SK-N-SH (cell line): Measurements from ENCODE around the gene MAP4K3. TPM values are rescaled to one million over a fixed set of nuclear protein-coding genes. Genes with fewer than 3 reads are reported as not detected.

ENCODE experiments used
- CTCF ChIA-PET: fragments of 300-600, 350-600 bp; formaldehyde crosslinking; extraction: SDS; loops from one replicate; lab custom pipeline; 2021; lab: Yijun Ruan, JAX
- POLR2A ChIA-PET: fragments of 350-600 bp; sonication (Branson Sonifier 250); formaldehyde crosslinking; extraction: SDS; loops from one replicate; lab custom pipeline; 2020; ENCODE audit warnings: antibody characterized with exemption, inconsistent platforms; lab: Yijun Ruan, JAX
- DNase-seq: peaks from one replicate; pipeline ENCODE4 v3.0.0; 2012
- H2AFZ ChIP-seq: fragments of 200-600 bp; sonication (generic); 2 replicates; pipeline ENCODE4 v1.8.1; 2016; ENCODE audit warnings: antibody characterized with exemption, mild to moderate bottlenecking, low read depth
- H3F3A ChIP-seq: fragments of 200-600 bp; sonication (generic); replicated peaks from 2 replicates; pipeline ENCODE3; 2016; ENCODE audit warnings: antibody characterized with exemption, mild to moderate bottlenecking; ENCODE audit not compliant: insufficient read depth
- H3K27ac ChIP-seq, 2 experiments: fragments of 200-500 bp in 1 of 2; fragments of 200-600 bp in 1 of 2; sonication (Bioruptor generic) in 1 of 2; sonication (generic), shearing (Covaris generic) in 1 of 2; 2 replicates each; pipeline versions ENCODE4 v1.5.1 to v1.6.1; 2014 to 2016; ENCODE audit warnings: low read depth in 2 of 2, inconsistent platforms in 1 of 2, low read length in 1 of 2, mild to moderate bottlenecking in 1 of 2, mixed read lengths in 1 of 2
- H3K27me3 ChIP-seq: fragments of 200-600 bp; sonication (generic), shearing (Covaris generic); 2 replicates; pipeline ENCODE4 v1.6.1; 2016; ENCODE audit warnings: mixed run types; ENCODE audit not compliant: insufficient read depth
- H3K36me3 ChIP-seq, 2 experiments: fragments of 200-500 bp in 1 of 2; fragments of 200-600 bp in 1 of 2; sonication (Bioruptor generic) in 1 of 2; sonication (generic) in 1 of 2; replicated peaks in 1 of 2; 2 replicates each; pipeline versions ENCODE3 to v1.5.1; 2014 to 2016; ENCODE audit warnings: low read length in 1 of 2, mild to moderate bottlenecking in 1 of 2; ENCODE audit not compliant: insufficient read depth in 2 of 2, control insufficient read depth in 1 of 2
- H3K4me1 ChIP-seq, 2 experiments: fragments of 200-500 bp in 1 of 2; fragments of 200-600 bp in 1 of 2; sonication (Bioruptor generic) in 1 of 2; sonication (generic), shearing (Covaris generic) in 1 of 2; 2 replicates each; pipeline versions ENCODE4 v1.5.1 to v1.6.1; 2014 to 2016; ENCODE audit warnings: low read depth in 1 of 2, low read length in 1 of 2, mixed run types in 1 of 2; ENCODE audit not compliant: insufficient read depth in 2 of 2, control insufficient read depth in 1 of 2
- H3K4me2 ChIP-seq: fragments of 200-600 bp; sonication (generic), shearing (Covaris generic); 2 replicates; pipeline ENCODE4 v1.6.1; 2017; ENCODE audit warnings: mixed run types
- H3K4me3 ChIP-seq, 2 experiments: fragments of 200-500 bp in 1 of 2; fragments of 200-600 bp in 1 of 2; sonication (Bioruptor generic) in 1 of 2; sonication (generic), shearing (Covaris generic) in 1 of 2; 2 replicates each; pipeline versions ENCODE4 v1.5.1 to v1.8.1; 2014 to 2016; ENCODE audit warnings: low read depth in 2 of 2, inconsistent platforms in 1 of 2, low read length in 1 of 2, mild to moderate bottlenecking in 1 of 2, mixed read lengths in 1 of 2, moderate library complexity in 1 of 2
- H3K79me2 ChIP-seq: fragments of 200-600 bp; sonication (generic); 2 replicates; pipeline ENCODE4 v1.8.1; 2017; ENCODE audit warnings: mild to moderate bottlenecking; ENCODE audit not compliant: insufficient read depth
- H3K9ac ChIP-seq: fragments of 200-600 bp; sonication (generic); 2 replicates; pipeline ENCODE4 v1.6.1; 2017; ENCODE audit warnings: mixed run types
- H3K9me2 ChIP-seq: fragments of 200-600 bp; sonication (generic); 2 replicates; pipeline ENCODE4 v1.6.1; 2017; ENCODE audit warnings: mixed run types
- H3K9me3 ChIP-seq: fragments of 200-600 bp; sonication (generic); 2 replicates; pipeline ENCODE4 v1.6.1; 2017; ENCODE audit warnings: mixed run types, mild to moderate bottlenecking, moderate library complexity
- H4K20me1 ChIP-seq: fragments of 200-600 bp; sonication (generic); 2 replicates; pipeline ENCODE4 v1.6.1; 2017; ENCODE audit warnings: mild to moderate bottlenecking, mixed run types; ENCODE audit not compliant: insufficient read depth
- EP300 ChIP-seq, 2 experiments: IDR thresholded peaks; 2 replicates each; pipeline versions ENCODE4 v1.4.0 to v1.6.1; 2012; ENCODE audit warnings: borderline replicate concordance in 1 of 2, low read depth in 1 of 2, low read length in 1 of 2
- FOSL2 ChIP-seq: IDR thresholded peaks from 2 replicates; pipeline ENCODE4 v1.4.0; 2012; ENCODE audit warnings: low read depth, mild to moderate bottlenecking, moderate library complexity, borderline replicate concordance
- GABPA ChIP-seq: IDR thresholded peaks from 2 replicates; pipeline ENCODE4 v1.4.0; 2012; ENCODE audit warnings: low read depth, mild to moderate bottlenecking
- GATA2 ChIP-seq: sonication (generic); formaldehyde crosslinking; IDR thresholded peaks from 2 replicates; pipeline ENCODE4 v1.5.0; 2020; ENCODE audit warnings: mild to moderate bottlenecking, missing genetic modification reagents
- MXI1 ChIP-seq: IDR thresholded peaks from 2 replicates; pipeline ENCODE4 v1.6.1; 2012; ENCODE audit warnings: mild to moderate bottlenecking, low read depth, low read length, improper control_type of control experiment
- NFIC ChIP-seq: IDR thresholded peaks from 2 replicates; pipeline ENCODE4 v1.4.0; 2012; ENCODE audit warnings: borderline replicate concordance
- RAD21 ChIP-seq: IDR thresholded peaks from 2 replicates; pipeline ENCODE4 v1.6.1; 2012; ENCODE audit warnings: mild to moderate bottlenecking, low read length
- RCOR1 ChIP-seq: fragments of 150-350 bp; IDR thresholded peaks from 2 replicates; pipeline ENCODE4 v1.6.1; 2017; ENCODE audit warnings: antibody characterized with exemption, low read length
- RXRA ChIP-seq: IDR thresholded peaks from 2 replicates; pipeline ENCODE4 v1.4.0; 2012; ENCODE audit warnings: low read depth, mild to moderate bottlenecking, borderline replicate concordance
- SIN3A ChIP-seq: IDR thresholded peaks from 2 replicates; pipeline ENCODE4 v1.6.1; 2012; ENCODE audit warnings: low read depth, mild to moderate bottlenecking, low read length, moderate library complexity, borderline replicate concordance
- SMC3 ChIP-seq: IDR thresholded peaks from 2 replicates; pipeline ENCODE4 v1.6.1; 2012; ENCODE audit warnings: low read depth, low read length, improper control_type of control experiment
- TAF1 ChIP-seq: IDR thresholded peaks from 2 replicates; pipeline ENCODE4 v1.6.1; 2012; ENCODE audit warnings: low read depth, mild to moderate bottlenecking, low read length, moderate library complexity, borderline replicate concordance
- TCF12 ChIP-seq: IDR thresholded peaks from 2 replicates; pipeline ENCODE4 v1.4.0; 2012
- TEAD4 ChIP-seq: IDR thresholded peaks from 2 replicates; pipeline ENCODE4 v1.4.0; 2012; ENCODE audit warnings: mild to moderate bottlenecking, borderline replicate concordance; ENCODE audit not compliant: insufficient read depth
- WGBS: methylation state at CpG from one replicate; pipeline ENCODE4 v1.1.6; 2017; ENCODE audit warnings: low lambda C conversion rate; 5-methylcytosine and 5-hydroxymethylcytosine counted together
- polyA plus RNA-seq, 3 experiments: library from polyadenylated mRNA; depleted of rRNA; stranded (reverse); fragments of >200 nt; gene quantifications; 2 replicates each; pipeline ENCODE4 v1.2.3, GENCODE V29; 2012
- TF ChIP-seq, protein P1 (sequence below): IDR thresholded peaks from 2 replicates; pipeline ENCODE4 v1.4.0; 2012; ENCODE audit warnings: low read depth
- TF ChIP-seq, protein P2 (sequence below): IDR thresholded peaks from 2 replicates; pipeline ENCODE4; 2012
- TF ChIP-seq, protein P3 (sequence below): IDR thresholded peaks from 2 replicates; pipeline ENCODE4 v1.4.0; 2012; ENCODE audit warnings: low read depth, borderline replicate concordance
- TF ChIP-seq, protein P4 (sequence below): fragments of 200-600 bp; sonication (generic); IDR thresholded peaks from 2 replicates; pipeline ENCODE4 v1.6.1; 2017; ENCODE audit warnings: antibody characterized with exemption, mild to moderate bottlenecking, moderate library complexity

Gene MAP4K3
- polyA plus RNA-seq, 1 of the 3 experiments (the other 2 are of a cell fraction), result 8.8 TPM

DNA sequence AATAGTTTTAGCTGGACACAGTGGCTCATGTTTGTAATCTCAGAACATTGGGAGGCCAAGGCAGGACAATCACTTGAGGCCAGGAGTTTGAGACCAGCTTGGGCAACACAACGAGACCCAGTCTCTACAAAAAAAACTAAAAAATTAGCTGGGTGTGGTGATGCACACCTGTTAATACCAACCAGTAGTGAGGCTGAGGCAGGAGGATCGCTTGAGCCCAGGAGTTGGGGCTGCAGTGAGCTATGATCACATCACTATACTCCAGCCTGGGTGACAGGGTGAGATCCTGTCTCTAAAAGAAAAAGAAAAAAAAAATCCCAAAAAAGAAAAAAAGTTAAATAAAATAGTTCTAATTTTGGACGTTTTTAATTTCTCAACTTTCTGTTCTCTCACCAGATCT lies 68.7 kb downstream of the MAP4K3 start:
- WGBS, result 79% methylated on average over 3 of the region's 3 CpGs
- no peaks in the 10 kb centered on the region for H3K27me3 ChIP-seq
- no peak overlapping the region for H2AFZ ChIP-seq
- POLR2A ChIA-PET, result no interaction called here
- peaks cover 4 to 34% of the 10 kb centered on the region in 2 experiments for H3K36me3 ChIP-seq
- H3K79me2 ChIP-seq, result peaks cover 39% of the 10 kb centered on the region; the same call in 1 of the 2 replicates
- no peak overlapping the region for H3K9ac ChIP-seq
- no peaks in the 10 kb centered on the region for H3K9me2 ChIP-seq
- H3K4me1 ChIP-seq, result no peaks in the 10 kb centered on the region; a peak in 1 of 4 replicates
- H3K27ac ChIP-seq, result no peak overlapping the region
- DNase-seq, result no peak
- H4K20me1 ChIP-seq, result no peaks in the 10 kb centered on the region
- H3K4me3 ChIP-seq, result no peak overlapping the region
- CTCF ChIA-PET, result interaction anchor here (0.6 to 6.0 kb wide), 5 partner anchors 9 to 364 kb away, joined by 3 to 37 read pairs (median 4); no protein-coding TSS in a partner anchor
- no peak for TF ChIP-seq TAF1
- H3F3A ChIP-seq, result no peaks in the 10 kb centered on the region
- no peak overlapping the region for H3K4me2 ChIP-seq
- no peaks in the 10 kb centered on the region for H3K9me3 ChIP-seq

DNA sequence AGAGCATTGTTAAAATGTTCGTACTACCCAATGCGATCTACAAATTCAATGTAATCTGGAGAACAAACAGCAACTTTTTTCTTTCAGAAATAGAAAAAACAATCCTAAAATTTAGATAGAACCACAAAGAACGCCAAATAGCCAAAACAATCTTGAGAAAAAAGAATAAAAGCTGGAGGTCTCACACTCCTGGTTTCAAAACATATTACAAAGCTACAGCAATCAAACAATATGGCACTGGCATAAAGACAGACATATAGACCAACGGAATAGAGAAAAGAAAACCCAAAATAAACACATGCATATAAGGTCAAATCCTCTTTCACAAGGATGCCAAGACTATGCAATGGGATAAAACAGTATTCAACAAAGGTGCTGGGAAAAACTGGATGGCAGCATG lies 74.5 kb downstream of the MAP4K3 start:
- no peak for TF ChIP-seq FOSL2
- TF ChIP-seq SIN3A, result no peak
- TF ChIP-seq TAF1, result no peak
- TF ChIP-seq, protein P1, sequence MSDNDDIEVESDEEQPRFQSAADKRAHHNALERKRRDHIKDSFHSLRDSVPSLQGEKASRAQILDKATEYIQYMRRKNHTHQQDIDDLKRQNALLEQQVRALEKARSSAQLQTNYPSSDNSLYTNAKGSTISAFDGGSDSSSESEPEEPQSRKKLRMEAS, result no peak
- TF ChIP-seq NFIC, result no peak
- TF ChIP-seq, protein P2, sequence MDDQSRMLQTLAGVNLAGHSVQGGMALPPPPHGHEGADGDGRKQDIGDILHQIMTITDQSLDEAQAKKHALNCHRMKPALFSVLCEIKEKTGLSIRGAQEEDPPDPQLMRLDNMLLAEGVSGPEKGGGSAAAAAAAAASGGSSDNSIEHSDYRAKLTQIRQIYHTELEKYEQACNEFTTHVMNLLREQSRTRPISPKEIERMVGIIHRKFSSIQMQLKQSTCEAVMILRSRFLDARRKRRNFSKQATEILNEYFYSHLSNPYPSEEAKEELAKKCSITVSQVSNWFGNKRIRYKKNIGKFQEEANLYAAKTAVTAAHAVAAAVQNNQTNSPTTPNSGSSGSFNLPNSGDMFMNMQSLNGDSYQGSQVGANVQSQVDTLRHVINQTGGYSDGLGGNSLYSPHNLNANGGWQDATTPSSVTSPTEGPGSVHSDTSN, result no peak
- TF ChIP-seq GATA2 (CRISPR knock-in tag), result no peak
- TF ChIP-seq RAD21, result no peak
- TF ChIP-seq, protein P3, sequence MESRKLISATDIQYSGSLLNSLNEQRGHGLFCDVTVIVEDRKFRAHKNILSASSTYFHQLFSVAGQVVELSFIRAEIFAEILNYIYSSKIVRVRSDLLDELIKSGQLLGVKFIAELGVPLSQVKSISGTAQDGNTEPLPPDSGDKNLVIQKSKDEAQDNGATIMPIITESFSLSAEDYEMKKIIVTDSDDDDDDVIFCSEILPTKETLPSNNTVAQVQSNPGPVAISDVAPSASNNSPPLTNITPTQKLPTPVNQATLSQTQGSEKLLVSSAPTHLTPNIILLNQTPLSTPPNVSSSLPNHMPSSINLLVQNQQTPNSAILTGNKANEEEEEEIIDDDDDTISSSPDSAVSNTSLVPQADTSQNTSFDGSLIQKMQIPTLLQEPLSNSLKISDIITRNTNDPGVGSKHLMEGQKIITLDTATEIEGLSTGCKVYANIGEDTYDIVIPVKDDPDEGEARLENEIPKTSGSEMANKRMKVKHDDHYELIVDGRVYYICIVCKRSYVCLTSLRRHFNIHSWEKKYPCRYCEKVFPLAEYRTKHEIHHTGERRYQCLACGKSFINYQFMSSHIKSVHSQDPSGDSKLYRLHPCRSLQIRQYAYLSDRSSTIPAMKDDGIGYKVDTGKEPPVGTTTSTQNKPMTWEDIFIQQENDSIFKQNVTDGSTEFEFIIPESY, result no peak
- no peak for TF ChIP-seq SMC3
- TF ChIP-seq TCF12, result no peak
- TF ChIP-seq RXRA, result no peak
- no peak for TF ChIP-seq MXI1
- TF ChIP-seq TEAD4, result no peak
- no peak for TF ChIP-seq EP300 (IDR thresholded peaks at IDR 0.05; ENCODE audit: borderline replicate concordance in 1 of 2, low read depth in 1 of 2, low read length in 1 of 2)
- no peak for TF ChIP-seq GABPA
- TF ChIP-seq, protein P4, sequence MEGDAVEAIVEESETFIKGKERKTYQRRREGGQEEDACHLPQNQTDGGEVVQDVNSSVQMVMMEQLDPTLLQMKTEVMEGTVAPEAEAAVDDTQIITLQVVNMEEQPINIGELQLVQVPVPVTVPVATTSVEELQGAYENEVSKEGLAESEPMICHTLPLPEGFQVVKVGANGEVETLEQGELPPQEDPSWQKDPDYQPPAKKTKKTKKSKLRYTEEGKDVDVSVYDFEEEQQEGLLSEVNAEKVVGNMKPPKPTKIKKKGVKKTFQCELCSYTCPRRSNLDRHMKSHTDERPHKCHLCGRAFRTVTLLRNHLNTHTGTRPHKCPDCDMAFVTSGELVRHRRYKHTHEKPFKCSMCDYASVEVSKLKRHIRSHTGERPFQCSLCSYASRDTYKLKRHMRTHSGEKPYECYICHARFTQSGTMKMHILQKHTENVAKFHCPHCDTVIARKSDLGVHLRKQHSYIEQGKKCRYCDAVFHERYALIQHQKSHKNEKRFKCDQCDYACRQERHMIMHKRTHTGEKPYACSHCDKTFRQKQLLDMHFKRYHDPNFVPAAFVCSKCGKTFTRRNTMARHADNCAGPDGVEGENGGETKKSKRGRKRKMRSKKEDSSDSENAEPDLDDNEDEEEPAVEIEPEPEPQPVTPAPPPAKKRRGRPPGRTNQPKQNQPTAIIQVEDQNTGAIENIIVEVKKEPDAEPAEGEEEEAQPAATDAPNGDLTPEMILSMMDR, result no peak
- TF ChIP-seq RCOR1, result no peak
- TF ChIP-seq, all 33 proteins: peak for 0
- Histone ChIP-seq H2AFZ (no peak overlapping the region), H3K79me2 (peaks cover 69% of the 10 kb centered on the region), H3K36me3 (peaks cover 0 to 33% of the 10 kb centered on the region in 2 experiments), H3K27ac (no peak overlapping the region), H3K9me3 (peaks cover 23% of the 10 kb centered on the region), H3K9ac (no peak overlapping the region), H3K9me2 (no peaks in the 10 kb centered on the region), H3K27me3 (no peaks in the 10 kb centered on the region), H3K4me2 (no peak overlapping the region), H3K4me3 (no peak overlapping the region), H3K4me1 (no peaks in the 10 kb centered on the region), H4K20me1 (no peaks in the 10 kb centered on the region), H3F3A (peaks cover 11% of the 10 kb centered on the region)
- ChIA-PET POLR2A (no interaction called here), CTCF (interaction anchor here (2.3 kb wide), 1 partner anchor 17 kb away, joined by 8 read pairs; no protein-coding TSS in a partner anchor)
- no peak for DNase-seq
- WGBS, result 91% methylated on average over 4 of the region's 4 CpGs
